HG02840 (cell line): Measurements from ENCODE around the gene CYP26A1.

Experiments used
- ATAC-seq: cut with Tn5 transposase; IDR thresholded peaks from one replicate; pipeline ENCODE4 v1.9.1; 2021; ENCODE audit warnings: mild to moderate bottlenecking, moderate library complexity, moderate number of reproducible peaks; ENCODE audit not compliant: unreplicated experiment, low FRiP score

Gene CYP26A1

DNA sequence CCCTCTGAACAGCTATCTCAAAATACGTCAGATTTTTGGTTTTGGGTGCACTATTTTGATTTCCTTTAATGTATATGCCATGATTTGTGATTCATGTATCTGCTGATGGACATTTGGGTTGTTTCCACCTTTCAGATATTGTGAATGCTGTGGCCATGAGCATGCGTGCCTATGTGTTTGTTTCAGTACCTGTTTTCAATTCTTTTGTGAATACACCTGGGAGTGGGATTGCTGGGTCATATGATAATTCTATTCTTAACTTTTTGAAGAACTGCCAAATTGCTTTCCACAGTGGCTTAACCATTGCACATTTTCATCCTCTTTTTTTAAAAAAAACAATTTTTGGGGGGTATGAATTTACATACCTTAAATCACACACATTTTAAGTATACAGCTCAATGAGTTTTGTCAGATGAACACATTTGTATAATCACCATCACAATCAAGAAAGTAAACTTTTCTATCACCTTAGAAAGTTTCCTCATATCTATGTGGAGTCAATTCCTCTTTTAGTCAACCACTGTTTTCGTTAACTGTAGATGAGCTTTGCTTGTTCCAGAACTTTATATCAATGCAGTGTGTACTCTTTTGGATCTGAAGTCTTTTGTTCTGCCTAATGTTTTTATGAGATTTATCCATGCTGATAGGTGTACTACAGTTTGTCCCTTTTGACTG lies 36.9 kb downstream of the CYP26A1 start:
- ATAC-seq = no peak

DNA sequence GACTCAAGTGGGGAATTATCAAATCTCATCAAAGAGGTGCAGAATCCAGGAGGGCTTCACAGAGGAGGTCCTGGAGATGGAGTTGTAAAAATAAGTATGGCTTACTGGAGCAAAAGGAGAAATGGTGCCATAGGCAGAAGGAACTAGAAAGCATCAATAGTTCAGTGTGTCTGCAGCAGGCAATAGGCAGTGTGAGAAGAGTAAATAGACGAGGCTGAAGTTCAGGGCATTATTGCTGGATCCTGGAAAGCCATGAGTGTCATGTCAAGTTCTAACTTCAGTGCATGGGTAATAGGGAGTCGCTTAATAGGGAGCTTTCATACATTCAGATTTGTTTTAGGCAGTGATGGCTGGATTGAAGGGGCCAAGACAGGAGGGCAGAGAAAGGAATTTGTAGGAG lies 39.3 kb downstream of the CYP26A1 start:
- ATAC-seq = no peak

DNA sequence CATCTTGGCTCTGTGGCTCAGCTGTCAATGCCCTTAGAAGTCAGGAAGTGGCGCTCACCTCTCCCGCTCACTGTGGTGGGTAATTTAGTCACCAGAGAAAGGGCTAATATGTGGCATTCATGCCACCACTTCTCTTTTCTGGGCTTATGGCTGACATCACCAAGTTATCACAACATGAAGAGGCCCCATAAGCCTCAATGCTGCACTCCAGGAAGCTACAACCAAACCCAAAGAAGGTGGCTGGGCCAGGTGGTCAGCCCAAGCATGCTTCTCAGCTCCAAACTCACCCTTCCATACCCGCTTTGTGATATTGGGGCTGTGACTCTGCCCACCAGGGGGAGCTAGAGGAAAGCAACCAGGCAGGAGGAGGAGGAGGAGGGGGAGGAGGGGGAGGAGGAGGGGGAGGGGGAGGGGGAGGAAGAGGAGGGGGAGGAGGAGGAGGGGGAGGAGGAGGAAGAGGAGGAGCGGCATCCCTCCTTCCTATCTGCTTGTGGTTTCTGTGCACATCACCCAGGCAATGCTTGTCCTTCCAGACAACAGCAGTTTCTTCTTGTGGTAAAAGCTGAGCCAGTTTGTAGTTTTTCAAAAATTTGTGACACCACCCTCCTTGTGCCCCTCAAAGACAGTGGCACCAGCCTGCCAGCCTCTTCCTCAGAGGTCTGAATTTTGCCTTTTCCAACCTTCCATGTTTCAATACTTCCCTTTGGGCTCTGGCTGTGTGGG lies 42.1 kb downstream of the CYP26A1 start:
- no peak for ATAC-seq

DNA sequence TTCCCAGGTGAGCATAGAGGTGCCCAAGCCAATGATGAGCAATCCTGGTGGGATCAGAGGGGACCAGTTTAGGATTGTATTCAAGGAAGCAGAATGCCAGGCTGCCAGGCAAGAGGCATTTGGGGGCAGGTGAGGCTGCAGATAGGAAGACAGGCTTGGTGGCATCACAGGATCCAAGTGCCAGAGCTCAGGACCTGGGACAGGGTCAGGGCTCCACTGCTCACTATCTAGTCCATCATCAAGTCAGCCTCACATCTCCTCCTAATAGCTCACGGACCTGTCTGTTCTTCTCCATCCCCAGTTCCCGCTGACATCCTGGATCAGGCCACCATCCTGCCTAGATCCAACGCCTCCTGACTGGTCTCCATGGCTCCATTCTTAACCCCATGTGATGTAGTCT lies 47.6 kb downstream of the CYP26A1 start:
- ATAC-seq = no peak

DNA sequence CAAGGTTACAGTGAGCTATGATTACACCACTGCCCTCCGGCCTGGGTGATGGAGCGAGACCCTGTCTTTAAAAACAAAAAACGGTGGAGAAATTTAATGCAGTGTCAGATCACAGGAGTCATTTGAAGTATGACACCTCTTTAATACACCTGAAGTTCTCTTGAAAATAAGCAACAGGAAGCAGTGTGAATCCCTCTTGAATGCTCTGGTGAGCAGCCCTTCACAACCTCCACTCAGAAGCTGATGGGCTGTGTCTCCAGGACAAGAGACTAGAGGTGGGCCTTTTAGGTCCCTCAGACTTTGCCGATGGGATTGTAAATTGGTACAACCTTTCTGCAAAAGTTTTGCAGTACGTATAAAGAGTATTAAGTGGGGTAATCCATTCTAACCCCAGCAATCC lies 50.1 kb downstream of the CYP26A1 start:
- no peak for ATAC-seq

DNA sequence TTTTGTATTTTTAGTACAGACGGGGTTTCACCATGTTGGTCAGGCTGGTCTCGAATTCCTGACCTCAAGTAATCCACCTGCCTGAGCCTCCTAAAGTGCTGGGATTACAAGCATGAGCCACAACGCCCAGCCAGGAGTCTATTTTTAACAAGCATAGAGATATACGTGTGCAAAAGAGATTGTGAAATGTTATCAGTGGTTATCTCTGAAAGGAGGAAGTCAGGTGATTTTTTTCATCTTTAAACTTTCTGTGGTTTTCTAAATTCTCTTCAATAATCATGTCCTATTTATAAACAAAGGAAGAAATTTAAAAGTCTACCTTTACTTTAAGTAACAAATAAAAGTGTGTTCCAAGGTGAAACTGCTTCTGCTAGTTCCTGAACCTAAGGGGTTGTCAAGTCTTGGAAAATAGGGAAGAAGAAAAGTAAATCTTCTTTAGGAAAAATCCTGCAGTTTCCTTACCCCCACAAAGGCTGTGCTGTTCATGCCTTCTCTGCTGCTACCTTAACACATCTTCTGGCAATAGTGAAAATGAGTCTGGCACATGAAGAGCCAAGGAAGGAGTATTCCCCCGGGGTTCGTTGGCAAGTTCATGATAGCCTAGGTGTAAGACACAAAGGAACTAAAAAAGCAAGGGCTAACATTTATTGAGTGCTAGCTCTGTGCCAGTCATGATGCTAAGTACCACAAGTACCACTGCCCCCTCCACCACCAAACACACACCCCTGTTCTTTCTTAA lies 51.1 kb downstream of the CYP26A1 start:
- ATAC-seq = no peak

DNA sequence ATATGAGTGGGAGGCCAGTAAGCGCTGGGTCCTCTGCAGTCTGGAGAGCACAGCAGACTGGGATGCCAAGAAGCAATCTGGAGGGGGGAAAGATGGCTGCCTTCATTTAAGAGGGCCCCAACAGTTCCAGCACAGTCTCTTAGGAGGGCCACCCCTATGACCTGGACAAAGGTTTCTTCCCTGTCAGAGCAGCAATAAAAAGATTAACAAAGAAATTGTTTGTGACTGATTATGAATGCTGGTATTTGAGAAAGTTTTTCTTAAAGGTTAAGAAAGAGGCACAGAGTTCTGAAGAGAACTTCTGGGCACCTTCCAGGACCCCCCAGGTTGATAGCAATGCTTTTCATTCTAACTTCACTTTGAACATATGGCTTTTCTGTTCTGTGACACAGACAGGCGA lies 52.3 kb downstream of the CYP26A1 start:
- no peak for ATAC-seq

DNA sequence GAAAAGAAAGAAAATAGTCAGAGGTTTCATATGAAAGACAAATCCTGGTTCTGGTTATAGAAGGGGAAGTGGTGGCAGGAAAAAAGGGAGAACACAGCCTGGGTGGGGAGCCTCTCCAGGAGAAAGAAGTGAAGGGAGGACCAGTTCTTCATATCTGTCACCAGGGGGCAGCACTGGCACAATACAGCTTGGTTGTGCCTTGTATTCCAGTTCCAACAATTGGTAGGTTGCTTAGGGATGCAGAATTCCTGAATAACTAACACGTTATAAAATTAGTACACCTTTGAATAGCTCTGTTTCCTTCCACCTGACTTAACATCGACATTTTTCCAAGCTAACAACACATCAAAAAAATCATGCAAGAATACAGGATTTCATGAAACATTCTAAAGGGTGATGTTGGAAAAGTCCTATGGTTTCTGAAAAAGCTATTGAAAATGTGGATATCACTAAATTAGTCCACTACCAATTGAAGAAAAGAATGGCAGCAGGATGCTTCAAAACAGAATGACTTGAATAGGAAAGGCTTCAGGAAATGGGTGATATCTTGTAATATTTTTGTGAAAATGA lies 52.9 kb downstream of the CYP26A1 start:
- ATAC-seq = no peak
